H4 (cell line): Measurements from ENCODE around the gene LSS. TPM values are rescaled to one million over a fixed set of nuclear protein-coding genes. Genes with fewer than 3 reads are reported as not detected.
"Not testable (repeated sequence)": the region's sequence is repeated elsewhere in the genome, so short reads cannot be mapped to it uniquely, and the experiment has no call there.

ENCODE experiments used
- DNase-seq: peaks from one replicate; pipeline ENCODE4 v3.0.0-alpha.2; 2015; ENCODE audit warnings: low spot score
- total RNA-seq: library from RNA; depleted of rRNA; stranded (reverse); fragments of >200 nt; shearing (Covaris generic); gene quantifications from 2 replicates; pipeline ENCODE4 v1.2.3, GENCODE V29; 2014

LSS gene
- total RNA-seq, 1 experiment from 2014 or later, result 46.4 TPM

DNA sequence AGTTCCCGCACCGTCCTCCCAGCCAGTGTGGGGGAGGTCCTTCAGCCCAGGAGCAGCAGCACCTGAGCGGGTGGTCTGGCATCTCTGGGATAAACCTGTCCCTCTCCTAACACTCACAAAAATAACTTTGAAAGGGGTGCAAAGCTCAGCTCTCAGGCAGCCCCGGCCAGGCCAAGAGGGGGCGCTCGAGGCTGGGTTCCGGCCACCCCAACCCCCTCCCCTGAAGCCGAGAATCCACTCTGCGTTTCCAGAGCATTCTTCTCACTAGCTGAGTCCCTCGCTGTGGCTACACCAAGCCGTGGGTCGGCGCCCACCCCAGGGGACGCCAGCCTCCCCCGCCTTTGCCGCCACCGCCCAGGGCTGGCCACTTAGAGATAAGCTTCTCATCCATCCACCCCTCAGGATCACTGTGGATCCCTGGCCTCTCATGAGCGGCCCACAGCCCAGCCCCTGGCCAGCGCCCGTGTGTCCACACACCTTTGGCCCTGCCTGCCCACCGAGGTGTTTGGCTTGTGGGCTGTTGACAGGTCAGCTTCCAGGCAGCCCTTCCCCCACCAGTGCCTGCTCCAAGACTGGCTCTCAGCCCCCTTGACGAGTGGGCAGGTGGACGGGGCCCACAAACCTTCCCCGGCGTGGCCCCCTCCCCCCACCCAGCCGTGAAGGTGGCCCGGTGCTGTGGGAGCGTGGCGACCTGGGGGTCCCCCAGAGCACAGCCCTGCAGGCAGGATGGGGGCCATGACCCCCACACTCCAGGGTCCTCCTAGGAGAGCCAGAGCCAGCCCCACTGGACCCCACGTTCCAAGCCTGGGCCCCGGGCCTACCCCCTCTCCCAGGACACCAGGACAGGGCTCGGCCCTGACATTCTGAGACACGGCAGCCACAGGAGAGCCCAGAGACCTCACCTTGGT, 75.1 kb downstream of the LSS start:
- DNase-seq, result no peak

DNA sequence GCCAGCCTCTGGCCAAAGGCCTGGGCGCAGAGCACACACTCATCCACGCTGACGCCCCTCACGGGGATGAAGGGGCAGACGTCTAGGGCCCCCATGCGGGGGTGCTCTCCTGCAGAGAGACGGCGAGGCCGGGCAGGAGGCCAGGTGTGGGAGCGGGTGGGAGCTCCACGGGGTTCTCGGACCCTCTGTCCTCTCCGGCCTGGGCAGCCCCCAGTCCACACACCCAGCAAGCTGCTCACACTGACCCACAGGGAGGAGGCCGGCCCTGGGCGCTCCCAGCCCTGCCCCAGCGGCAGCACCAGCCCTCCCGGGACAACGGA, 75.7 kb downstream of the LSS start:
- DNase-seq, result no peak

GRCh38 chr21:46151989-46152926, 76.3 kb downstream of the LSS start:
- DNase-seq, result no peak

DNA sequence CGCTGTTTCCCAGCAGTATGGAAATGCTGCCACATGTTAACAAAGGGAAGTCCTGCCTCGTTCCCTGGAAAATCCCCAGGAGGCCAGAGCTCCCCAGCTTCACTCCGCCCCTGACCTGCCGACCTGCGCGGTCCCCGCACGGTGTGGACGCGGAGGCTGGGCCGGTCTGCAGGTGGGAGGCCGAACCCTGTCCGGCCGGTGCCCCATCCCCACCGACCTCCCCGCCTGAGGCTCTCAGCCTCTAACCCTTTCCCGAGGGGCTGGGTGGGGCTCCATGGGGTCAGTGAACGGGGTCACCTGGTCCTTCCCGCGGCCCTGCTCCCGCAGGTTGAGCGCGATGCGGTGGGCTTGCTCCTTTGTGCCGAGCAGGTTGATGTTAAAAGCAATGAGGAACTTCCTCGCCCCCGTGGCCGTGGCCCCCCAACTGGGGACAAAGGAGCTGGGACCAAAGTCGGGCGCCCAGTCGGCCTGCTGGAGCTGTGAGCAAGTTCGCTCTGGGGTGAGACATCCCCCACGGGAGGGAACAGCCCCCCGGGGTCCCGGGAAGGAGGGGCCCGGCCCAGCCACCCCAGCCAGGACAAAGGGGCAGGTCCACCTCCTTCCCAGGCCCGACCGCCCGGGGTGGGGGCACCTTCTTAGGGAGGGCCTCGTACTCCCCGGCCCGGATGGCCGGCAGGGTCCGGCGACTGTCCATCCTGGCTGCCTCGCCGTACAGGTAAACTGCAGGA, 77.1 kb downstream of the LSS start:
- DNase-seq, result no peak

GRCh38 chr21:46150491-46151121, 78.0 kb downstream of the LSS start:
- no peak for DNase-seq

DNA sequence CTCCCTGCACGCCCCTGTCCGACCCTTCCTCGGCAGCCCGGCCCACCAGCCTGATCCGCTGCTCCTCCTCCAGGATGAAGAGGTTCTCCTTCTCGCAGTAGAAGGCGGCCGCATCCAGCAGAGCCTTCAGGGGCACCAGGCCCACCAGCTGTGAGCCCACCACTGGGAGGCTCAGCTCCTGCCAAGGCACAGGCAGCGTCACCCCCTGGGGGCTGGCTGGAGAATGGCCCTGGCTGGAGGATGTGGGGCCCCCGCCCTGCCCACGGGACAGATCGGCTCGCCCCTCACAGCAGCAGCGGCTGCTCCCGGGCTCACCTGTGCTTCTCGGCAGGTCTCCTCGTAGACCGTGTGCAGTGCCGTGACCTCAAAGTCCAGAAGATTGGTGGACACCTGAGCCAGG, 78.5 kb downstream of the LSS start:
- DNase-seq, result no peak

DNA sequence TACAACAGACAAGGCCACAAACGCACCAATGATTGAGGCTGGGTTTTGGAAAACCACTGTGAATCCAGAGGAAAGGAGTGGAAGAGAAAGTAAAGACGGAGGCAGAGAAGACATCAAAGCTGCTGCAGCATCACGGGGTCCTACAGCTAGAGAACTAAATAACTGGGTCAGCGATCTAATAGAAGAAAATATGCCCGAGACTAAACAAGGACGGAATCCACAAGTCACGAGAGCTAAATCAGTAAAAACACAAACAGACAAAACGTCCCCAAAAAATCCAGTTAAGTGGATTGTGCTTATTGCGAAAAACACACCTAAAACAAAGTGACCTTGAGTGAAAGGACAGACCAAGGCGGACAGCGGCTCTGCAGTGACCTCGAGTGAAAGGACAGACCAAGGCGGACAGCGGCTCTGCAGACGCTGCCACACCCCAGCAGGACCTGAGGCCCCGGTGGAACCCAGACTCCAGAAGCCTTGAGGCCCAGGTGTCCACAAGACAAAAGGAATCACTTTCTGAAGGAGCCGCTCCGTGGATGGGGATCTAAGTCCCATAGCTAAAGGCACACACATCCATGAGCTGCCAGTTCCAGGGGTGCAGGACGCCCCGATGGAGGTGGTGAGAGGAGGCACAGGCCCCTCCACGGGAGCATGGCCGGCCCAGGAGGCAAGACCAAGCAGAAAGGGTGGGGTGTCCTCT, 79.2 kb downstream of the LSS start:
- DNase-seq, result no peak

DNA sequence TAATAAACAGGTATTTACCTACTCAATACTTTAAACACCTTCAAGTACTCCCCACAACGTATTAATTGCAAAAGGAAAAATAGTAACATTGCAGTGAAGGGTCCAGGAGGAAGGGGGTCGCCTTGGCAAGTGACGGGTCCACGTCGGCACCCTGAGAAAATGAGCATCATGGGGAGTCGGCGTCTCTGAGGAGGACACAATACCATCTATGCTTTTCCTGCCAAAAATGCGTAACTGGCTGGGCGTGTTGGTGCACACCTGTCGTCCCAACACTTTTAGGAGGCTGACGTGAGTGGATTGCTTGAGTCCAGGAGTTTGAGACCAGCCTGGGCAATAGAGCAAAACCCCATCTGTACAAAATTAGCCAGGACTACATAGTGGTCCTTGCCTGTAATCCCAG, 80.5 kb downstream of the LSS start:
- no peak for DNase-seq

DNA sequence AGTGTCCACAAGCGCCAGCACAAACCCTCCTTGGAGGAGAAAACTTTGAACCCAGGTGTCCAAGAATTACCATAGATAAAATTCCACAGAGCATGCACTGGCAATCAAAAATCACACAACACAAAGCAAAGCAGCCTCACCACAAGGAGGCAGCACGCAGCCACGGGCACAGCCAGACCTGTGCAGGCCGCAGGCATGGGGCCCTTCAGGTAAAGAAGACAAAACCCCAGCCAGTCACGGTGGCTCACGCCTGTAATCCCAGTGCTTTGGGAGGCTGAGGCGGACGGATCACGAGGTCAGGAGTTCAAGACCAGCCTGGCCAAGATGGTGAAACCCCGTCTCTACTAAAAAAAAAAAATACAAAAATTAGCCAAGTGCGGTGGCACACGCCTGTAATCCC, 81.1 kb downstream of the LSS start:
- peak; percentile 42 for DNase-seq

- no peak for DNase-seq
These were observed 81.7 kb downstream of the LSS start for GRCh38 chr21:46146856-46147255.

DNA sequence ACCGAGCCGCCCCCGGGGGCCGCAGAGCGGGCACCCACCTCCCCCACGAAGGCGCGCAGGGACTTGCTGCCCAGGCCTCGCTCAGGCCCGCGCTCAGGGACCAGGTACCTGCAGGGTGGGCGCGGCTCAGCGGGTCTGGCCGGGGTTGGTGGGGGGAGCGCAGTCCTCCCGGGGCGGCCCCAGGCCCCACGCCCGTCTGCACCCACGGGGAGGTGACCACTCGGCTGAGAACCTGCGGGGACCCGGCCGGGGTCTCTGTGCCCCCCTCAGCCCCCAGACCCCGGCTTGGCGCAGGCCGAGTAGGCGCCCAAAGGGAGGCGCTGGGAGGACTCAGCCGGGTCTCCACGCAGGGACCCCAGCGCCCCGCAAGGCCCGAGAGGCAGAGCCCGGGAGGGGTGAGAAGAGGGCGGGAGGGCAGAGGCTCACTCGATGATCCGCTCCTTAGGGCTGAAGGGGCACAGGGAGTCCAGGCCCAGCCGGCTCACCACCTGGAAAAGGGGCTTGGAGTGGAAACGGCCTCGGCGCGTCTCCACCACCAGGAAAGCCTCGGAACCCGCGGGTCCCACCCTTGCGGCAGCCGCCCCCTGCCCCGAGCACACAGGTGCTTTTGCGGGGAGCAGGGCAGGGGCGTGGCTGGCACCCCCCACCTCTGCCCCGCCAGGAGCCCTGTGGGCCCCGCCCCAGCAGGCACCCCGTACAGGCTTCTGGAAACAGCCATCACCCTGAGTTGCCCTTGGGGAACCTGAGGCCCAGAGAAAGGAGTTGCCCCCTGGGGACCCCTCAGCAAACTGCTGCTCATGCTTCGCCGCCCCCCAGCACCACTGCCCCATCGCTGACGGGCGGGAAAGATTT, 82.5 kb downstream of the LSS start:
- DNase-seq, result no peak

- DNase-seq, result no peak
These were observed 83.3 kb downstream of the LSS start for GRCh38 chr21:46145159-46145839.

DNA sequence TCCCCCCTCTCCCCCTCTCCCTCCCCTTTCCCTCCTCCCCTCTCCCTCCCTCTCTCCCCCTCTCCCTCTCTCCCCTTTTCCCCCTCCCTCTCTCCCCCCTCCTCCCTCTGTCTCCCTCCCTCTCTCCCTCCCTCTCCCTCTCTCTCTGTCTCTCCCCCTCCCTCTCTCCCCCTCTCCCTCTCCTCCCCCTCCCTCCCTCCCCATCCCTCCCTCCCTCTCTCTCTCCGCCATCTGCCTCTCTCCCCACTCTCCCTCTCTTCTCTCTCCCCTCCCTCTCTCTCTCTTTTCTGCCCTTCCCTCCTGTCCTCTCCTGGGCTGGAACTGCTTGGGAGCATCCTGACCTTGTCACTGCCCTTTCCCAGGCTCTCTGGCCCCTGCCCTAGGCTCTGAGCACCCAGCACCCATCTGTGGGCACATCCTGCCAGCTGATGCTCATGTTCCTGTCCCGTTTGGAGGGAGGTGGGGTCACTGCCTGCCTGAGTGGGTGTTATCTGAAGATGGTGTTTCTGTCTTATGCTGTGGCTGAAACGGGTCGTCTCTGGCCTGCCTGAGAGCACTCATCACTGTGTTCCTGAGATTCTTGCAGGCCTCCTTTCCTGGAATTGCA, 84.0 kb downstream of the LSS start:
- DNase-seq, result no peak

GRCh38 chr21:46142582-46143473, 85.7 kb downstream of the LSS start:
- DNase-seq, result no peak

DNA sequence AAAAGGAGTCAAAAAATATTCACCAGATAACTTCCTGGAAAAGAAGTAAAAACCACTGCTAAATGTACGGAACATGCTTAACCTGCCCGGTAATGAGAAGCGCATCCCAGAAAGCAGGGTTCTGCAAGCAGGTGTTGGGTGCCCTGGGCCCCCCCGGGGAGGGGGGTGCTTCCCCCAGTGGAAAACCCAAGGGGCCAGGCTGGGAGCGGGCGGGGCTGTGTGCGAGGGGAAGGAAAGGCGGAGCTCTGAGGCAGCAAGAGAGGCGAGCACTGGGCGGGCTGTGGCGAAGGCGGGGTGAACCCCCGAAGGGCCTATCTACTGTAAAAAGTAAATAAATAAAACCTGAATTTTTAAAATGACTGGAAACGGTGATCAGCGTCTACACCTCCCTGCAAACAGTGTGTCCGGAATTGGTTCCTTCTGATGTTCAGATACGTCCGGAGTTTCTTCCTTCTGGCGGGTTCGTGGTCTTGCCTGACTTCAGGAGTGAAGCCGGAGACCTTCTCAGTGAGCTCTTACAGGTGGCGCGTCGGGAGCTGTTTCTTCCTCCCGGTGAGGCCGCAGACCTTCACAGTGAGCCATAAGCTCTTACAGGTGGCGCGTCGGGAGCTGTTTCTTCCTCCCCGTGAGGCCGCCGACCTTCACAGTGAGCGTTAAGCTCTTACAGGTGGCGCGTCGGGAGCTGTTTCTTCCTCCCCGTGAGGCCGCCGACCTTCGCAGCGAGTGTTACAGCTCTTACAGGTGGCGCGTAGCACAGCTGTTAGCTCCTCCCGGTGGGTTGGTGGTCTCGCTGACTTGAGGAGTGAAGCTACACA, 86.6 kb downstream of the LSS start:
- no peak for DNase-seq

- not testable (repeated sequence) for DNase-seq
These were observed 88.1 kb downstream of the LSS start for GRCh38 chr21:46140352-46141003.

DNA sequence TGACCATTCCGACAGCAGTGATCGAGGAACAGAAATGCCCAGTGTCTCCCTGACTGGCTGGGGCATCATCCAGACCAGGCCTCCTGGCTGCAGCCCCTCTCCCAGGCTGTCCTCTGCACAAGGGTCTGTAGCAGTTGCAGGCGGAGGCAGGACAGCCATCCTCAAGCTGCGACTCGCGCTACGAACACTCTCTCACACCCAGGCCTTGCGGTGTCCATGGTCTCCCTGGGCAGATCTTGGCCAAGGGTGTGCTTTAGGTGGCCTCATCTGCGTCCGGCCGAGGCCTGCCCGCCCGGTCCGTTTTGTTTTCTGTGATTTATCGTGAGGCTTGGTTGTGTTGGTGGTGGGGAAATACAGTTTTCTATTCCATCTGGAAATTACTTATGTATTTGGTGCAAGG, 88.9 kb downstream of the LSS start:
- no peak for DNase-seq
